Liver (tissue), 9 donors: ENCODE measurements around the gene IKBIP. TPM values are rescaled to one million over a fixed set of nuclear protein-coding genes. Genes with fewer than 3 reads are reported as not detected.

Experiments
- DNase-seq: peaks from one replicate; pipeline ENCODE4 v3.0.0-alpha.2; 2017; ENCODE audit warnings: low spot score
- H3K27ac ChIP-seq, 2 donors: one replicate each; pipeline ENCODE4 v1.7.0; 2013; ENCODE audit warnings: inconsistent platforms in 2 of 2, low read length in 2 of 2, control low read depth in 1 of 2, low read depth in 1 of 2, mild to moderate bottlenecking in 1 of 2
- H3K27me3 ChIP-seq, 4 donors: one replicate each; pipeline versions ENCODE4 v1.6.1 to v1.7.0; 2013; ENCODE audit warnings: low read length in 3 of 4, inconsistent platforms in 1 of 4, mild to moderate bottlenecking in 1 of 4, moderate library complexity in 1 of 4; ENCODE audit not compliant: control insufficient read depth in 4 of 4, insufficient read depth in 4 of 4
- H3K36me3 ChIP-seq, 4 donors: one replicate each; pipeline versions ENCODE4 v1.6.1 to v1.7.0; 2013; ENCODE audit warnings: low read length in 3 of 4, mild to moderate bottlenecking in 3 of 4, low read depth in 1 of 4, moderate library complexity in 1 of 4; ENCODE audit not compliant: control insufficient read depth in 4 of 4, insufficient read depth in 3 of 4
- H3K4me1 ChIP-seq, 4 donors: one replicate each; pipeline versions ENCODE4 v1.6.1 to v1.7.0; 2013; ENCODE audit warnings: low read length in 3 of 4, mild to moderate bottlenecking in 3 of 4, moderate library complexity in 1 of 4; ENCODE audit not compliant: control insufficient read depth in 4 of 4, insufficient read depth in 4 of 4
- H3K4me3 ChIP-seq, 3 donors: one replicate each; pipeline versions ENCODE4 v1.6.1 to v1.7.0; 2013; ENCODE audit warnings: low read length in 3 of 3, control low read depth in 1 of 3, low read depth in 1 of 3, mild to moderate bottlenecking in 1 of 3
- H3K9ac ChIP-seq, 2 donors: one replicate each; pipeline ENCODE4 v1.7.0; 2013; ENCODE audit warnings: low read length in 2 of 2, mild to moderate bottlenecking in 2 of 2, moderate library complexity in 2 of 2, control low read depth in 1 of 2, low read depth in 1 of 2
- H3K9me3 ChIP-seq, 4 donors: one replicate each; pipeline versions ENCODE4 v1.6.1 to v1.7.0; 2013; ENCODE audit warnings: low read length in 3 of 4; ENCODE audit not compliant: control insufficient read depth in 4 of 4
- CTCF ChIP-seq: fragments of 150-350 bp; IDR thresholded peaks from 2 replicates; pipeline ENCODE4 v1.5.1; 2017; ENCODE audit warnings: improper control_type of control experiment, low read depth, low read length; ENCODE audit not compliant: missing input control
- EGR1 ChIP-seq, 2 donors: IDR thresholded peaks; 2 replicates each; pipeline ENCODE4 v1.6.1; 2016 to 2018; ENCODE audit warnings: antibody characterized with exemption in 2 of 2, low read depth in 2 of 2
- FOXA1 ChIP-seq: IDR thresholded peaks from 2 replicates; pipeline ENCODE4 v1.6.1; 2016; ENCODE audit warnings: antibody characterized with exemption
- FOXA2 ChIP-seq: IDR thresholded peaks from 2 replicates; pipeline ENCODE4 v1.6.1; 2016; ENCODE audit warnings: antibody characterized with exemption
- GABPA ChIP-seq, 2 donors: IDR thresholded peaks in 1 of 2; conservative IDR thresholded peaks in 1 of 2; 2 replicates each; pipeline ENCODE4 v1.6.1; 2016; ENCODE audit warnings: antibody characterized with exemption in 2 of 2, mild to moderate bottlenecking in 1 of 2, moderate library complexity in 1 of 2
- HNF4A ChIP-seq, 2 donors: conservative IDR thresholded peaks; 2 replicates each; pipeline ENCODE4 v1.6.1; 2016; ENCODE audit warnings: antibody characterized with exemption in 2 of 2, mild to moderate bottlenecking in 2 of 2
- HNF4G ChIP-seq: IDR thresholded peaks from 2 replicates; pipeline ENCODE4 v1.6.1; 2016; ENCODE audit warnings: antibody characterized with exemption
- JUND ChIP-seq, 2 donors: IDR thresholded peaks; 2 replicates each; pipeline ENCODE4 v1.6.1; 2016; ENCODE audit warnings: antibody characterized with exemption in 2 of 2
- MAX ChIP-seq: IDR thresholded peaks from 2 replicates; pipeline ENCODE4 v1.6.1; 2016; ENCODE audit warnings: antibody characterized with exemption
- NR2F2 ChIP-seq: IDR thresholded peaks from 2 replicates; pipeline ENCODE4 v1.6.1; 2016; ENCODE audit warnings: antibody characterized with exemption
- RAD21 ChIP-seq, 2 donors: IDR thresholded peaks; 2 replicates each; pipeline ENCODE4 v1.6.1; 2016; ENCODE audit warnings: antibody characterized with exemption in 2 of 2, mild to moderate bottlenecking in 2 of 2
- RXRA ChIP-seq, 2 donors: IDR thresholded peaks; 2 replicates each; pipeline ENCODE4 v1.6.1; 2017 to 2018; ENCODE audit warnings: antibody characterized with exemption in 2 of 2, mild to moderate bottlenecking in 1 of 2
- TAF1 ChIP-seq: conservative IDR thresholded peaks from 2 replicates; pipeline ENCODE4 v1.6.1; 2016; ENCODE audit warnings: antibody characterized with exemption, mild to moderate bottlenecking
- YY1 ChIP-seq: IDR thresholded peaks from 2 replicates; pipeline ENCODE4 v1.6.1; 2016; ENCODE audit warnings: antibody characterized with exemption, mild to moderate bottlenecking
- ZBTB33 ChIP-seq: IDR thresholded peaks from 2 replicates; pipeline ENCODE4 v1.6.1; 2016; ENCODE audit warnings: antibody characterized with exemption
- whole genome bisulfite sequencing: extraction: QIAGEN DNeasy Blood & Tissue Kit; methylation state at CpG from one replicate; pipeline ENCODE4 v1.1.7; 2013; 5-methylcytosine and 5-hydroxymethylcytosine counted together
- polyA plus RNA-seq, 2 donors: library from polyadenylated mRNA; stranded (reverse) in 1 of 2; unstranded in 1 of 2; fragments of 200-250 nt in 1 of 2; fragments of >200 nt in 1 of 2; fragmentation: Nextera tagmentation in 1 of 2; extraction: Ambion mirVana in 1 of 2; gene quantifications; one replicate each; pipeline versions ENCODE4 v1.2.1 to v1.2.3, GENCODE V29; 2013 to 2015
- total RNA-seq, 2 donors: library from RNA; depleted of rRNA; stranded (reverse); fragments of >200 nt; gene quantifications; one replicate each; pipeline ENCODE4 v1.2.3, GENCODE V29; 2014
- TF ChIP-seq, protein P1 (sequence below): IDR thresholded peaks from 2 replicates; pipeline ENCODE4 v1.6.1; 2016; ENCODE audit warnings: antibody characterized with exemption
- TF ChIP-seq, protein P2 (sequence below): IDR thresholded peaks from 2 replicates; pipeline ENCODE4 v1.6.1; 2016; ENCODE audit warnings: antibody characterized with exemption, mild to moderate bottlenecking
- donor health status: healthy.
- donor health status: healthy.
- donor health status: healthy.
- donor health status: healthy.
- donor health status: healthy.

The IKBIP gene
- total and polyA plus RNA-seq, 4 donors = 4.7 to 10.5 (median 6.3) TPM

DNA sequence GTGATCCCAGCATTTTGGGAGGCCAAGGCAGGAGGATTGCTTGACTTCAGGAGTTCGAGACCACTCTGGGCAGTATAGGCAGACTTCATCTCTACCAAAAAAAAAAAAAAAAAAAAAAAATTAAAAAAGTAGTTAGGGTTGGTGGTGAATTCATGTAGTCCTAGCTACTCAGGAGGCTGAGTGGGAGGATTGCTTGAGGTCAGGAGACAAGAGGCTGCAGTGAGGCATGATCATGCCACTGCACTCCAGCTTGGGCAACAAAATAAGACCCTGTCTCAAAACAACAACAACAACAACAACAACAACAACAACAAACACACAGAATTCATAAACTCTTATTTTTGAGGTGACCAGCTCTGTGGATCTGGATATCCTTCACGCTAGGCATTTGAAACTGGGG lies 34.0 kb downstream of the IKBIP start:
- H3K9me3 ChIP-seq = no peaks in the 10 kb centered on the region
- H3K36me3 ChIP-seq = no peaks in the 10 kb centered on the region
- H3K9ac ChIP-seq = no peak overlapping the region
- 99% methylated on average over 2 of the region's 2 CpGs for WGBS
- TF ChIP-seq FOXA1 (no peak), HNF4A (conservative IDR thresholded peaks at IDR 0.05) (no peak), RXRA (IDR thresholded peaks at IDR 0.05) (no peak), EGR1 (IDR thresholded peaks at IDR 0.05; ENCODE audit: low read depth in 2 of 2) (no peak), HNF4G (no peak), JUND (IDR thresholded peaks at IDR 0.05) (no peak), YY1 (no peak), NR2F2 (no peak), CTCF (no peak), TAF1 (no peak), MAX (no peak), GABPA (IDR thresholded peaks at IDR 0.05 in 1 of 2, conservative IDR thresholded peaks at IDR 0.05 in 1 of 2) (no peak), FOXA2 (no peak), RAD21 (IDR thresholded peaks at IDR 0.05) (no peak), ZBTB33 (no peak)
- TF ChIP-seq, protein P1, sequence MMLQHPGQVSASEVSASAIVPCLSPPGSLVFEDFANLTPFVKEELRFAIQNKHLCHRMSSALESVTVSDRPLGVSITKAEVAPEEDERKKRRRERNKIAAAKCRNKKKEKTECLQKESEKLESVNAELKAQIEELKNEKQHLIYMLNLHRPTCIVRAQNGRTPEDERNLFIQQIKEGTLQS = no peak
- TF ChIP-seq, protein P2, sequence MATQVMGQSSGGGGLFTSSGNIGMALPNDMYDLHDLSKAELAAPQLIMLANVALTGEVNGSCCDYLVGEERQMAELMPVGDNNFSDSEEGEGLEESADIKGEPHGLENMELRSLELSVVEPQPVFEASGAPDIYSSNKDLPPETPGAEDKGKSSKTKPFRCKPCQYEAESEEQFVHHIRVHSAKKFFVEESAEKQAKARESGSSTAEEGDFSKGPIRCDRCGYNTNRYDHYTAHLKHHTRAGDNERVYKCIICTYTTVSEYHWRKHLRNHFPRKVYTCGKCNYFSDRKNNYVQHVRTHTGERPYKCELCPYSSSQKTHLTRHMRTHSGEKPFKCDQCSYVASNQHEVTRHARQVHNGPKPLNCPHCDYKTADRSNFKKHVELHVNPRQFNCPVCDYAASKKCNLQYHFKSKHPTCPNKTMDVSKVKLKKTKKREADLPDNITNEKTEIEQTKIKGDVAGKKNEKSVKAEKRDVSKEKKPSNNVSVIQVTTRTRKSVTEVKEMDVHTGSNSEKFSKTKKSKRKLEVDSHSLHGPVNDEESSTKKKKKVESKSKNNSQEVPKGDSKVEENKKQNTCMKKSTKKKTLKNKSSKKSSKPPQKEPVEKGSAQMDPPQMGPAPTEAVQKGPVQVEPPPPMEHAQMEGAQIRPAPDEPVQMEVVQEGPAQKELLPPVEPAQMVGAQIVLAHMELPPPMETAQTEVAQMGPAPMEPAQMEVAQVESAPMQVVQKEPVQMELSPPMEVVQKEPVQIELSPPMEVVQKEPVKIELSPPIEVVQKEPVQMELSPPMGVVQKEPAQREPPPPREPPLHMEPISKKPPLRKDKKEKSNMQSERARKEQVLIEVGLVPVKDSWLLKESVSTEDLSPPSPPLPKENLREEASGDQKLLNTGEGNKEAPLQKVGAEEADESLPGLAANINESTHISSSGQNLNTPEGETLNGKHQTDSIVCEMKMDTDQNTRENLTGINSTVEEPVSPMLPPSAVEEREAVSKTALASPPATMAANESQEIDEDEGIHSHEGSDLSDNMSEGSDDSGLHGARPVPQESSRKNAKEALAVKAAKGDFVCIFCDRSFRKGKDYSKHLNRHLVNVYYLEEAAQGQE = no peak
- H3K4me1 ChIP-seq = no peaks in the 10 kb centered on the region
- no peaks in the 10 kb centered on the region for H3K27me3 ChIP-seq
- H3K27ac ChIP-seq = no peak overlapping the region
- no peak for DNase-seq
- no peak overlapping the region for H3K4me3 ChIP-seq
